HEK293T (cell line): ENCODE measurements around the gene PERCC1.

ENCODE experiments used
- ELF4 ChIP-seq: fragments of 450-650 bp; IDR thresholded peaks from 2 replicates; pipeline ENCODE4 v1.6.1; 2017; ENCODE audit warnings: antibody characterized with exemption
- FOXA1 ChIP-seq: fragments of 450-650 bp; IDR thresholded peaks from 2 replicates; pipeline ENCODE4 v1.6.1; 2016; ENCODE audit warnings: mild to moderate bottlenecking
- FOXM1 ChIP-seq: fragments of 450-650 bp; IDR thresholded peaks from 2 replicates; pipeline ENCODE4 v1.6.1; 2017; ENCODE audit warnings: mild to moderate bottlenecking, borderline replicate concordance
- HDGF ChIP-seq: fragments of 450-650 bp; IDR thresholded peaks from 2 replicates; pipeline ENCODE4 v1.6.1; 2017; ENCODE audit warnings: antibody characterized with exemption, borderline replicate concordance
- L3MBTL2 ChIP-seq: fragments of 450-650 bp; conservative IDR thresholded peaks from 2 replicates; pipeline ENCODE4 v1.6.1; 2016; ENCODE audit warnings: mild to moderate bottlenecking
- NFRKB ChIP-seq: fragments of 450-650 bp; IDR thresholded peaks from 2 replicates; pipeline ENCODE4 v1.6.1; 2016; ENCODE audit warnings: mild to moderate bottlenecking, moderate library complexity
- SP1 ChIP-seq: fragments of 450-650 bp; IDR thresholded peaks from 2 replicates; pipeline ENCODE4 v1.6.1; 2017
- TF ChIP-seq, protein P1 (sequence below): fragments of 450-650 bp; IDR thresholded peaks from 2 replicates; pipeline ENCODE4 v1.6.1; 2016

- TF ChIP-seq L3MBTL2: no peak
- TF ChIP-seq FOXA1: no peak
- TF ChIP-seq FOXM1: no peak
- TF ChIP-seq ELF4: no peak
- TF ChIP-seq, protein P1, sequence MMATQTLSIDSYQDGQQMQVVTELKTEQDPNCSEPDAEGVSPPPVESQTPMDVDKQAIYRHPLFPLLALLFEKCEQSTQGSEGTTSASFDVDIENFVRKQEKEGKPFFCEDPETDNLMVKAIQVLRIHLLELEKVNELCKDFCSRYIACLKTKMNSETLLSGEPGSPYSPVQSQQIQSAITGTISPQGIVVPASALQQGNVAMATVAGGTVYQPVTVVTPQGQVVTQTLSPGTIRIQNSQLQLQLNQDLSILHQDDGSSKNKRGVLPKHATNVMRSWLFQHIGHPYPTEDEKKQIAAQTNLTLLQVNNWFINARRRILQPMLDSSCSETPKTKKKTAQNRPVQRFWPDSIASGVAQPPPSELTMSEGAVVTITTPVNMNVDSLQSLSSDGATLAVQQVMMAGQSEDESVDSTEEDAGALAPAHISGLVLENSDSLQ: no peak
- no peak for TF ChIP-seq NFRKB
- no peak for TF ChIP-seq SP1
- no peak for TF ChIP-seq HDGF
These were observed 38.9 kb downstream of the PERCC1 start for GRCh38 chr16:1469693-1470201.
